HepG2 (cell line): ENCODE measurements around the gene CD163L1. TPM values are rescaled to one million over a fixed set of nuclear protein-coding genes. Genes with fewer than 3 reads are reported as not detected.

Experiments
- AGO1 ChIP-seq: fragments of 200-400 bp; formaldehyde crosslinking; IDR thresholded peaks from 2 replicates; pipeline ENCODE4 v1.6.1; 2017; ENCODE audit warnings: mild to moderate bottlenecking, low read depth, low read length, moderate library complexity; ENCODE audit not compliant: poor library complexity, severe bottlenecking
- ARID2 ChIP-seq: sonication (generic); formaldehyde crosslinking; IDR thresholded peaks from 2 replicates; pipeline ENCODE4 v1.8.1; 2022; ENCODE audit warnings: mild to moderate bottlenecking, missing genetic modification reagents, borderline replicate concordance
- CREM ChIP-seq, 2 experiments: sonication (generic) in 1 of 2; formaldehyde crosslinking in 1 of 2; IDR thresholded peaks; 2 replicates each; pipeline versions ENCODE4 v1.4.0 to v1.6.1; 2016 to 2020; ENCODE audit warnings: antibody characterized with exemption in 1 of 2, mild to moderate bottlenecking in 1 of 2, missing genetic modification reagents in 1 of 2
- EHMT2 ChIP-seq: fragments of 200-600 bp; sonication (generic); IDR thresholded peaks from 2 replicates; pipeline ENCODE4 v1.7.0; 2017; ENCODE audit warnings: antibody characterized with exemption, low read depth, low read length, borderline replicate concordance
- FOSL2 ChIP-seq: sonication (generic); formaldehyde crosslinking; IDR thresholded peaks from 2 replicates; pipeline ENCODE4 v1.4.0; 2020; ENCODE audit warnings: missing genetic modification reagents
- LCORL ChIP-seq, 2 experiments: fragments of 450-650 bp in 1 of 2; sonication (generic) in 1 of 2; formaldehyde crosslinking in 1 of 2; IDR thresholded peaks; 2 replicates each; pipeline versions ENCODE4 v1.5.0 to v1.6.1; 2017 to 2020; ENCODE audit warnings: antibody characterized with exemption in 1 of 2, missing genetic modification reagents in 1 of 2
- MAFF ChIP-seq: IDR thresholded peaks from 2 replicates; pipeline ENCODE4 v1.6.1; 2011; ENCODE audit warnings: low read depth, low read length, improper control_type of control experiment
- SP2 ChIP-seq: sonication (generic); formaldehyde crosslinking; IDR thresholded peaks from 2 replicates; pipeline ENCODE4 v1.5.1; 2020; ENCODE audit warnings: mild to moderate bottlenecking, missing genetic modification reagents
- SRSF1 ChIP-seq: fragments of 200-400 bp; formaldehyde crosslinking; optimal IDR thresholded peaks from 2 replicates; pipeline ENCODE3; 2017; ENCODE audit warnings: mild to moderate bottlenecking, low read depth, low read length, moderate library complexity
- TRIM24 ChIP-seq: sonication (generic); formaldehyde crosslinking; IDR thresholded peaks from 2 replicates; pipeline ENCODE4 v1.8.0; 2022; ENCODE audit warnings: mild to moderate bottlenecking, missing genetic modification reagents
- ZNF101 ChIP-seq: sonication (generic); formaldehyde crosslinking; IDR thresholded peaks from 2 replicates; pipeline ENCODE4 v1.4.0; 2020; ENCODE audit warnings: mild to moderate bottlenecking, low read depth, missing genetic modification reagents, borderline replicate concordance
- ZNF205 ChIP-seq: IDR thresholded peaks from 2 replicates; pipeline ENCODE4 v1.6.1; 2018; ENCODE audit warnings: missing biosample characterization, missing genetic modification reagents
- ZNF264 ChIP-seq: sonication (generic); formaldehyde crosslinking; IDR thresholded peaks from 2 replicates; pipeline ENCODE4 v1.4.0; 2020; ENCODE audit warnings: missing genetic modification reagents
- ZNF724P ChIP-seq: sonication (generic); formaldehyde crosslinking; IDR thresholded peaks from 2 replicates; pipeline ENCODE4 v1.8.0; 2022; ENCODE audit warnings: missing genetic modification reagents, borderline replicate concordance
- ZSCAN9 ChIP-seq: IDR thresholded peaks from 2 replicates; pipeline ENCODE4 v1.6.1; 2016; ENCODE audit warnings: borderline replicate concordance
- polyA plus RNA-seq, 8 experiments: library from polyadenylated mRNA; depleted of rRNA in 3 of 8; stranded (reverse) in 7 of 8; unstranded in 1 of 8; fragments of >200 nt; fragmentation: Illumina TruSeq in 4 of 8; extraction: Trizol in 4 of 8; gene quantifications; 2 replicates each; pipeline versions ENCODE4 v1.2.1 to v1.2.3, GENCODE V29; 2011 to 2016; ENCODE audit warnings: low read depth in 4 of 8, missing spikeins in 1 of 8, mixed read lengths in 1 of 8; ENCODE audit not compliant: insufficient read depth in 1 of 8
- total RNA-seq, 5 experiments: library from RNA; depleted of rRNA; stranded (reverse); fragments of >200 nt; fragmentation: Illumina TruSeq; extraction: Trizol; gene quantifications; 2 replicates each; pipeline ENCODE4 v1.2.3, GENCODE V29; 2016; ENCODE audit warnings: low read depth in 1 of 5
- TF ChIP-seq, protein P1 (sequence below): sonication (generic); formaldehyde crosslinking; conservative IDR thresholded peaks from 2 replicates; pipeline ENCODE4 v1.8.0; 2022; ENCODE audit warnings: mild to moderate bottlenecking, moderate library complexity, missing genetic modification reagents
- TF ChIP-seq, protein P2 (sequence below): sonication (generic); formaldehyde crosslinking; IDR thresholded peaks from 2 replicates; pipeline ENCODE4 v1.4.0; 2020; ENCODE audit warnings: mild to moderate bottlenecking, low read depth, missing genetic modification reagents
- TF ChIP-seq, protein P3 (sequence below): sonication (generic); formaldehyde crosslinking; IDR thresholded peaks from 2 replicates; pipeline ENCODE4 v1.5.0; 2020; ENCODE audit warnings: missing genetic modification reagents
- TF ChIP-seq, protein P4 (sequence below): sonication (generic); formaldehyde crosslinking; IDR thresholded peaks from 2 replicates; pipeline ENCODE4 v1.4.0; 2020; ENCODE audit warnings: missing genetic modification reagents
- TF ChIP-seq, protein P5 (sequence below): sonication (generic); formaldehyde crosslinking; IDR thresholded peaks from 2 replicates; pipeline ENCODE4 v1.4.0; 2020; ENCODE audit warnings: mild to moderate bottlenecking, missing genetic modification reagents

Gene CD163L1
- total and polyA plus RNA-seq, 2 of the 13 experiments (the other 11 are each of a cell fraction or from before 2014, with no cell fraction given), result 3.4 to 6.8 TPM

DNA sequence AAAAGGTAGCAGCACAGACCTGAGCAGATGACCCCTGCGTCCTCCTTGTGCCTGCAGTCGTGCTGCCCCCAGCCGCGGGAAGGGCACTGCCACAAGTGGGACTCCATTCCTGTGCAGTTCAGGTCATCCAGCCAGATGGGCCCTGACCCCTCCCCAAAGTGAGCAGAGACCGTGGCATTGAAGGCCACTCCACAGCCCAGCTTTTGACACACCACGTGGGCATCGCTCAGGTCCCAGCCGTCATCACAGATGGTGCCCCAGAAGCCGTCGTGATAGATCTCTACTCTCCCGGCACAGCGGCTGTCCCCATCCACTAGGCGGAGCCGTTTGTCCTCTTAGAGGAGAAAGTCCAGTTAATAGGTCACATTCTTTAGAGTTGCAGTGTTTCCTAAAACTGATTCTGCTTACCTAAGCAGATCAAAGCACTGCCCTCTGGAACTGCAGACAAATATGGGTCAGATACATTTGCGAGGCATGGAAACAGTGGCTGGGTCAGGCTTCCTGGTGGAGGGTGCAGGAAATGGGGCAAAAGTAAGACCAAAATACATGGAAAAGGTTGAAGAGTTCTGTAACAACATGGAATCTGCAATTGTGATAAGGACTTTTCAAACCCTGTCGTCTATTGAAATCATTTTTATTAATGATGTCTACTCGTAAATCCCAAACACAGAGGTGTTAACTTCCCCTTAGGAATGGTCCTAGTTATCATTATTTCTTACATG is 69.4 kb downstream of the CD163L1 start (continued):
- TF ChIP-seq, protein P1, sequence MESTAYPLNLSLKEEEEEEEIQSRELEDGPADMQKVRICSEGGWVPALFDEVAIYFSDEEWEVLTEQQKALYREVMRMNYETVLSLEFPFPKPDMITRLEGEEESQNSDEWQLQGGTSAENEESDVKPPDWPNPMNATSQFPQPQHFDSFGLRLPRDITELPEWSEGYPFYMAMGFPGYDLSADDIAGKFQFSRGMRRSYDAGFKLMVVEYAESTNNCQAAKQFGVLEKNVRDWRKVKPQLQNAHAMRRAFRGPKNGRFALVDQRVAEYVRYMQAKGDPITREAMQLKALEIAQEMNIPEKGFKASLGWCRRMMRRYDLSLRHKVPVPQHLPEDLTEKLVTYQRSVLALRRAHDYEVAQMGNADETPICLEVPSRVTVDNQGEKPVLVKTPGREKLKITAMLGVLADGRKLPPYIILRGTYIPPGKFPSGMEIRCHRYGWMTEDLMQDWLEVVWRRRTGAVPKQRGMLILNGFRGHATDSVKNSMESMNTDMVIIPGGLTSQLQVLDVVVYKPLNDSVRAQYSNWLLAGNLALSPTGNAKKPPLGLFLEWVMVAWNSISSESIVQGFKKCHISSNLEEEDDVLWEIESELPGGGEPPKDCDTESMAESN (CRISPR knock-in tag), result 0 out of 2 replicates have a peak, but pooled peaks have one; percentile 18
- TF ChIP-seq SRSF1 (no peak), ARID2 (no peak), MAFF (peak; percentile 98), SP2 (CRISPR knock-in tag) (no peak), FOSL2 (peak; percentile 37), CREM (IDR thresholded peaks at IDR 0.05) (no peak), CREM (CRISPR knock-in tag; IDR thresholded peaks at IDR 0.05) (no peak), ZSCAN9 (no peak), TRIM24 (CRISPR knock-in tag) (no peak), EHMT2 (no peak), AGO1 (no peak), ZNF101 (no peak), ZNF724P (CRISPR knock-in tag) (no peak), LCORL (IDR thresholded peaks at IDR 0.05) (no peak), LCORL (CRISPR knock-in tag; IDR thresholded peaks at IDR 0.05) (peak; percentile 68), ZNF205 (0 out of 2 replicates have a peak, but pooled peaks have one; percentile 39), ZNF264 (CRISPR knock-in tag) (no peak)
- TF ChIP-seq, protein P2, sequence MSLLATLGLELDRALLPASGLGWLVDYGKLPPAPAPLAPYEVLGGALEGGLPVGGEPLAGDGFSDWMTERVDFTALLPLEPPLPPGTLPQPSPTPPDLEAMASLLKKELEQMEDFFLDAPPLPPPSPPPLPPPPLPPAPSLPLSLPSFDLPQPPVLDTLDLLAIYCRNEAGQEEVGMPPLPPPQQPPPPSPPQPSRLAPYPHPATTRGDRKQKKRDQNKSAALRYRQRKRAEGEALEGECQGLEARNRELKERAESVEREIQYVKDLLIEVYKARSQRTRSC (CRISPR knock-in tag), result no peak
- TF ChIP-seq, protein P3, sequence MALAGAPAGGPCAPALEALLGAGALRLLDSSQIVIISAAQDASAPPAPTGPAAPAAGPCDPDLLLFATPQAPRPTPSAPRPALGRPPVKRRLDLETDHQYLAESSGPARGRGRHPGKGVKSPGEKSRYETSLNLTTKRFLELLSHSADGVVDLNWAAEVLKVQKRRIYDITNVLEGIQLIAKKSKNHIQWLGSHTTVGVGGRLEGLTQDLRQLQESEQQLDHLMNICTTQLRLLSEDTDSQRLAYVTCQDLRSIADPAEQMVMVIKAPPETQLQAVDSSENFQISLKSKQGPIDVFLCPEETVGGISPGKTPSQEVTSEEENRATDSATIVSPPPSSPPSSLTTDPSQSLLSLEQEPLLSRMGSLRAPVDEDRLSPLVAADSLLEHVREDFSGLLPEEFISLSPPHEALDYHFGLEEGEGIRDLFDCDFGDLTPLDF (CRISPR knock-in tag), result no peak
- TF ChIP-seq, protein P4, sequence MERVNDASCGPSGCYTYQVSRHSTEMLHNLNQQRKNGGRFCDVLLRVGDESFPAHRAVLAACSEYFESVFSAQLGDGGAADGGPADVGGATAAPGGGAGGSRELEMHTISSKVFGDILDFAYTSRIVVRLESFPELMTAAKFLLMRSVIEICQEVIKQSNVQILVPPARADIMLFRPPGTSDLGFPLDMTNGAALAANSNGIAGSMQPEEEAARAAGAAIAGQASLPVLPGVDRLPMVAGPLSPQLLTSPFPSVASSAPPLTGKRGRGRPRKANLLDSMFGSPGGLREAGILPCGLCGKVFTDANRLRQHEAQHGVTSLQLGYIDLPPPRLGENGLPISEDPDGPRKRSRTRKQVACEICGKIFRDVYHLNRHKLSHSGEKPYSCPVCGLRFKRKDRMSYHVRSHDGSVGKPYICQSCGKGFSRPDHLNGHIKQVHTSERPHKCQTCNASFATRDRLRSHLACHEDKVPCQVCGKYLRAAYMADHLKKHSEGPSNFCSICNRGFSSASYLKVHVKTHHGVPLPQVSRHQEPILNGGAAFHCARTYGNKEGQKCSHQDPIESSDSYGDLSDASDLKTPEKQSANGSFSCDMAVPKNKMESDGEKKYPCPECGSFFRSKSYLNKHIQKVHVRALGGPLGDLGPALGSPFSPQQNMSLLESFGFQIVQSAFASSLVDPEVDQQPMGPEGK (CRISPR knock-in tag), result no peak
- TF ChIP-seq, protein P5, sequence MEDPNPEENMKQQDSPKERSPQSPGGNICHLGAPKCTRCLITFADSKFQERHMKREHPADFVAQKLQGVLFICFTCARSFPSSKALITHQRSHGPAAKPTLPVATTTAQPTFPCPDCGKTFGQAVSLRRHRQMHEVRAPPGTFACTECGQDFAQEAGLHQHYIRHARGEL (CRISPR knock-in tag), result no peak
